GM18526 (cell line): ENCODE data around the gene FAM170B.

Experiments
- POLR2A ChIP-seq: IDR thresholded peaks from 3 replicates; pipeline ENCODE4 v1.6.1; 2011; ENCODE audit not compliant: insufficient read length; ENCODE audit errors: extremely low read depth

FAM170B gene

DNA sequence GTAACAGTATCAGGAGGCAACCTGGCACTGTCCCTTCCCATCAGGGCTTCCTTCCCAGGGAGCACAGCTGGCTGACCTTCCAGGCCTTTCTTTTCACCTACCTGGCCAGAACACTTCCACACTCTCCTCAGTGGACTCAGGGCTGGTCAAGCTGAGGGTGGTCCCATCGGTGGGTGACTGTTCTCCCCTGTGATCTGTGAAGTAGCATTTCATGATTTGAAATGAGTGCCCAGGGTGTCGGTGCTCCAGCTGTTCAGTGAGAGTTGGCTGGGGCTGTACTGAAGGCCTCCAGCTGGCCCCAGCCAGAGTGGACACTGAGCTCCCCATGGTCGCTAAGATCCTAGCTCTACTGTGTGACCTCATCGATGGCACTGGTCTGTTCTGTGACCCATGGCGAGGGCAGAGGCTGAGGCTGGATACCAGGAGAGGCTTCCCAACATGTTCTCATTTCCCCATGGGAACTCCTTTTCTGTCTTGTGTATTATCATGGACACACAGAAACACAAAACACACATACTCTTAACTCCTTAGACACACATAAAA, at the start of gene FAM170B:
TSS of gene FAM170B (minus strand) at position 316 of the 543 bp plus-strand sequence. CDS start at position 213, 103 bp downstream.
- no peak for TF ChIP-seq POLR2A

DNA sequence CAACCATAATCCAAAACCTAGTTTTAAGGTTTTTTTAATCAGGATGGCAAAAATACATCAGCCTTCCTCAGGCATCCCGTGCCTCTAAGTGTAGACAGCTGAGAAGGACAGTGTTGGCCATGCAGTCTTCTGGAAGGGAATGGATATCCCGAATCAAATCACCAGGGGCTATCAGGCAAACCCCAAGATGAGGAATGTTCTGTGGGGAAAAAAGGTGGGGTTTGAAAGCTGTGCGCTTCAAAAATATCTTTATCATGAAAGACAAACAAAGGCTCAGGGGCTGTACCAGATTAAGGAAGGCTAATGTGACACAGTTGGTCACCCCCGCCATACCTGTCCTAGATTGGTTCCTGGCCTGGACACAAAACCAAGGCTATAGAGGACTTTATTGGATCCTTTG, 49.0 kb upstream of the FAM170B start:
- TF ChIP-seq POLR2A: no peak

DNA sequence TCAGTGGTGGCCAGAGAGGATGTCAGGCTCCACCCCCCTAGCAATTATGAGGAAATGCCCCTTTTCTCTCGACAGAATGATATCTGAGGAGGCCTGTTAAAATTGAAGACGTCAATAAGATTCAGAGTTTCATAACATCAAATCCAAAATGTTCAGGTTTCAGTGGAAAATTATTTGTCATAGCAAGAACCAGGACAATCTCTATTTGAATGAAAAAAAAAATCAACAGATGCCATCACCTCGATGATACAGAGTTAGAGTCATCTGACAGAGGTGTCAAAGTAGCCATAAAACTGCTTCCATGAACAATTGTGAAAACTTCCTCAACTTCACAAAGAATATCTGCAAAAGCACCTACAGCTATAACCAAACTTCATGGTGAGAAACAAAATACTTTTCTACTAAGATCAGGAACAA, 46.6 kb upstream of the FAM170B start:
- no peak for TF ChIP-seq POLR2A

DNA sequence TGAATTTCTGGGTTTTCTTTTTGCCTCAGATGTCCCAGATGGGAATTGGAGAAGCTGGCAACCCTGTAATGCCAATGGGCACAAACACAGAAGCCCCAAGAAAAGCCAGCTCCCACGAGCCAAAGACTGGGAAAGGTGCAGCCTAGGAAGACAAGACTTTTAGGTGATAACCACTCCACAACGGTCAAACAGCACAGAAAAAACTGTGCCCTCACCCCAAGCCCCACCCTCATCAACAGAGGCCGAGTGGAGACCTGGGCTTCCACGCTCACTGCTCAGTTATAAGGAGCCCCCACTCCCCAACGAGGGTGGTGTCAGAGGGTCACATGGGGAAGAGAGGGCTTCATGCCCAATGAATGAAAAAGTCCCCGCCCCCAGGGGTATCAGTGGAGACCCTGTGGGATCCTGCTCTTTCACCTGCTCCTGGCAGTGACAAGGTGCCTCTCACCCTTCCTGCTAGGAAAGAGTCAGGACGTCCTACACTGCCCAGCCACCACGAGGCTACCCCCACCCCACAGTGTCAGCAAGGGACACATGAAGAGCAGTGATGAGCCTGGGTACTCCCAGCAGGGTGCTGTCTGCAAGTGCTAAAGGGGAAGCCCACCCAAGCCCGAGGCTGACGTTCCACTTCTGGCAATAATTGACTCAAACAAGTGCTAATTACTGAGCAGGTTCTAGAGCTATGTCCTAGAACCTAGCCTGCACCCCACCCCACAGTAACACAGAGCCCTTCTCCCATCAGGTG, 46.0 kb upstream of the FAM170B start:
- TF ChIP-seq POLR2A: no peak

DNA sequence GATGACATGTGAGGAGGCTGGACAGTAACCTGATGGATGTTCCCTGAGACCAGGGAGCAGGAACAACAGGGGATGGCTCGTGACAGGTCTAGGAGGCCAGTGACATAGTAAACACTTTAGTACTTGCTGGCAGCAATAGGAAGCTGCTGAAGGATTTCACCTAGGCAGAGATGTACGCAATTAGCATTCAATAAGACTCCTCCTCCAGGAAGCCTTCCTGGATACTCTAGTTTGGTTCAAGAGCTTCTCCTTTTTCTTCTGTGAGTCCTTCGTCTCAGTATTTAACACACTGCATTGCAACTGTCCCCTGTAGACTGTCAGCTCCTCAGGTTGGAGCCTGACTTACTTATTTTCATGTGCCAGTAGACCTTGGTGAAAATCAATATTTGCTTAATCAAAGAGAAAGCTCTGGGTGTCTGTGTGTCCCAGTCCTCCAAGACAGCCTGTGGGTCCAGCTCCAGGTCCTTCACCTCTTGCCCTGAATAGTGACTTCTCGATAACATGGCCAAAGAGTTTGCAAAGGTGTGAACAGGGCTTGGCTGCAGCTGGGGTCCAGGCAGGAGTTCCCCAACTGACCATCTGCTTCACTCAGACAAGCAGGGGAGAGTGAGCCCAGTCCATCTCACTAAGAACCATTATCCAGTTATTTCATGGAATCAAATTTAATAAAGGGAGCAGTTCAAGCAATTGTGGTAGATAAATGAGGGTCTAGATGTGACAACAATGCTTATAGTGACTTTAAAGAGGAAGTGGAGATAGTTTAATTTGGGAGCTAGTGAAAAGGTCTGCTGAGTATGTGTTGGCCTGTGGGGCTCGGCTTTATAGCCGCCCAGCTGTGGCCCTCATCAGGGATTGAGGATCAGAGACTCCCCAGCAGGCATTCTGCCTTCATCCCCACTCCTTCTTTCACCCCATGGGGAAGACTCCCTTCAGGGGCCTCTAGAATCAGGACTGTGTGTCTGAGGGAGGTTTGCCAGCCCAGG, 45.0 kb upstream of the FAM170B start:
- TF ChIP-seq POLR2A: no peak

DNA sequence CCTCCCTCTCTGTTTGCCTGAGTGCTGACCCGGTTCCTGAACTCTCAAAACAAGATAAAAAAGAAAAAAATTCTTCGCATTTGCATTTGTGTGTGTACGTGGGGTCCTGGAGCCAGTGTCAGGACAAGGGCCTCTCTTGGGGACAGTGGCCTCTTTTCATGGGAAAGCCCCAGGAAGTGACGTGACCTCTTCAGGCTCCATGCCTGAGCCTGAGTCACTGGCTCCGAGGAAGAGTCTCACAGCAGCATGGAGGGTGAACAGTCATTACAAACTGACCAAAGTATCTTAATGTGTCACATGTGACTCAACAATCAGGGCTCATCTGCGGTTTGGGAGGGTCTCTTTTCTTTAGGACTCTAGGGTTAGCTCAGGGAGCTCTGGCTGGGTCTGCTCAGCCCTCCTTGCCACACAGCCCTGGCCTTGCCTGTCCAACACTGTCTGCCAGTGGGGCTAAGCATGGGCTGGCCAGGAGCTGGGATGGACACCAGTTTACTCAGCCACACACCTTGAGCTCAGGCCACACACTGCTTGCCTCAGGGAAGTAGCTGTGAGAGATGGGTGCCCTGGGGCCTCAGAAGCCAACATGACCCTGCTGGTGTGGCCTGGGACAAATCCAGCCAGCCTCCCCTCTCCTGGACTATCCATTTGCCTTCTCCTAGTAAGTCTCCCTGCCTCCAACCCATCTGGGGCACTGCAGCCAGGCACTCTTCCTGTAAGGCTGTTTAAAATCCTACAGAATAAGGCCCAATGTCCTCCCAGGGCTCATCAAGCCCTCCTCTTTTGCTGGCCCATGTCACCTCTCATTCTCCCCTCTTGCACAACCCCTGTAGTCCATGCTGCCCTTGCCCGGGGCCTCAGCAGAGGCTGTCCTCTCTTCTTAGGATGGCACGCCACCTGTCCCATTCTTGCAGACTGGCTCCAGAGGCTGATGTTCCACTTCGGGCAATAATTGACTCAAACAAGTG, 43.9 kb upstream of the FAM170B start:
- no peak for TF ChIP-seq POLR2A

DNA sequence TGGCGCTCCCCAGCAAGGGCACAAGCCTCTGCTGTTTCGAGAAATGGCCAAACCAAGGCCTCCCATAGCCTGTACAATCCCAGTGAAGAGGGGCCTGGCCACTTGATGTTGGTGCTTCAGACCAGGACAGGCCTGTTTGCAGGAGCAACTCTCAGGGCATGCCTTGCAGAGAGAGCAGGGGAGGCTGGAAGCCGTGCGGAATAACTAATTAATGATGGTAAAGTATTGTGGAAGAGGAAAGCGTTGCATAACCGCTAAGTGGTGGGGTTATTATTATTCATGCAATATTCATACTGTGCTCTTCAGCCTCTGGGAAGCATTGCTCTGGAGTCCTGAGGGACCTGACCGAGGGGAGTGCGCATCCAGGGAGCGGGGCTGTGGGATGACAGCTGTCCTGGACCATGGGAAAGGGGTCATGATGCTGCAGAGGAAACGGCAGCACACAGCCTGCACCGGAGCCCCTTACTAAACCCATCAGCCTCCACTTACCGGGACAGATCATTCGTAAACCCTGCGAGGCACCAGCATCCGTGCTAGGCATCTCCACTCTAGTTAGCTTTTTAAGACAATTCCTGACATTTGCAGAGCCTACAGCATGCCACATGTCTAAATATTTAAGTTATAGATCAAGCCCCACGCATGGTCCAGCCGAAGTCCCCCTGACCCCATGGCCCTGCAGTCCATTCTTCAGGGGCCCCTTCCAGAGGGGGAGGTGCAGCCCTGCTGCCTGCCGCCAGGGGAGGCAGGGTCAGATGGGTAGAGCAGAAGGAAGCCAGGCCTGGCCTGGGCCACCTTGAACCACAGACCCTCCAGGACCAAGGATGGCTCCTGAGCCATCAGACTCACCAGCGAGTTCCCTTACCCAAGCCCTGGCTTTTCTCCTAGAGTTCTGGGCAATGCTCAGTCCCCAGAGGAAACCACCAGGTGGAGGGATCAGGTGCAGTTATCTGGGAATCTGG, 42.8 kb upstream of the FAM170B start:
- TF ChIP-seq POLR2A: no peak

DNA sequence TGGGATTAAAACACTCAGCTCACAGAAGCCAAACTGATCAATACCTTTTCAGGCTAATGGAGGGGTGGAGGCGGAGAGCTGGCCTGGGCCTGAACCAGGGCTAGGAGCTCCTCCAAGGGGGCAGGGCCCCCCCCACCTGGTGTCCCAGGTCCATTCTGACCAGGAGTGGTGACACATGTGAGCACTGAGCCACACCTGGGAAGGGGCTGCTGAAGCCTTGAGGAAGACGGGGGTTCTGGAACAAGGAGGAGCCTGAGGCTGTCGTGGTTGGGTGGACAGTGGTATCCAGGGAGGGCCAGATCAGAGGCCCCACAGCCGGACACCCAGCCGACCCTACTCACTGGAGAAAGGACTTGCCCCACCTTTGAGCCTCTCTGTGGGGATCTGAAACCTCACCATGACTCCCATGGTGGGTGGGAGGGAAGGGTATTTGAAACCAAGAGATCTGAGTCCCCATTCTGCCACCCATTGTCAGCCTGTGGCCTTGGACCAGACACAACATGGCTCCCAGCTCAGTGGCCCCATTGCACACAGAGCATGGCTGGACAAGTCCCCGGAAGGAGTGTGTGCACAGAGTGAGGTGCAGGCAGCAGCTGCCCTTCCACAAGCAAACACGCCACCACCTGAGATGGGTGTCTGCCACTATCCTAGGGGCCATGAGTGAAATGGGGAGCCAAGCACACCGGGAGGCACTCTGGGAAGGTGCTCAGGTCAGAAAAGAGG, 41.9 kb upstream of the FAM170B start:
- no peak for TF ChIP-seq POLR2A

DNA sequence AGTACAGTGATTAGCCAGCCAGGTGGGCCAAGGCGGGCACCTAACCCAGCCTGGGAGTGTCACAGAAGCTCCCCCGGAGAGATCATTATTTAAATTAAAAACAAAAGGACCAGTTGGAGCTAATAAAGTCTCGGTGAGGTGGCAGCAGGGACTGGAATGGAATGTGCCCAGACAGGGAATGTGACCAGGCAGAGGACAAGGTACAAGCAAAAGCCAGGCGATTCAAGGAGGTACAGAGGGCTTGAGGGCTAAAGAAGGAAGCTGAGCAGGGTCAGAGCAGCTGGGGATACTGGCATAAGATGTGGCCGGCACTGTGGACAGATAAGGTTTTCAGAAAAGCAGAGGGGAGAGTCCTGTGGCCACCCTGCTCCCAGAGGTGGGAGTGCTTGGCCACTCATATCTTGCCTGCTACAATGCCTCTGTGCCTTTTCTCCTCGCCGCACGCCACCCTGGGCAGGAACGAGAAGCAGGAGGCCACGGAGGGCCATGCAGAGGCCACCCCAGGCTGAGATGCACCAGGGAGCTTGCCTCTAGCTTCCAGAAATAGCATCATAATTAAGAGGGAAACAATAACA, 41.2 kb upstream of the FAM170B start:
- TF ChIP-seq POLR2A: no peak

DNA sequence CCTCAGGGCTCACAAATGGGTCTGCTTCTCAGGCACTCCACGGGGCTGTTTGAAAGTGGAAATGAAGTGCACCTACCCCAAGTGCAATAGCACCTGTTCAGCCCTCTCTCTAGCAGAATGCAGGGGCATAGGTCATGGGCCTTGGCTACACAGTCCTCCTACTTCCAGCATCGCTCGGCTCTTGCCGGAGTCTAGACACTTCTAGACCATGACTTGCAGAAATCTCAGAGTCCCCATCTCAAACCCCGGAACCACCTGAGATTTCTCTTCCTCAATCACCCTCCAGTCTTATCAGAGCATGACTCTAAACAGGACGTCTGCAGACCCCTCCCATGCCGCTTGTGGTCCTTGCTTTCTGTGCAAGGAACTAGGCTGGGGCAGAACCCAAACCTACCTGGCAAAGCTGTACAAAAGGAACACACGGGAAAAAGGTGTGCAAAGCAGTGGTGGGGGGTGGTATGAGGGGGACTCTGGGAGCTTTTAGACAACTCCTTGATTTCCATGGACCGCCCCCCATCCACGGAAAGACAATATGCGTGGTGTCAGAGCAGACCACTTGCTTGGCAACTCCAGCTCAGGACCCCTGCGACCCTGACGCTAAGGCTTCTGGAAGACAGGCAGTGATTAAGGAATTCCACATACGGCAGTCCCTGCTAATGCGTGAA, 40.6 kb upstream of the FAM170B start:
- TF ChIP-seq POLR2A: no peak

DNA sequence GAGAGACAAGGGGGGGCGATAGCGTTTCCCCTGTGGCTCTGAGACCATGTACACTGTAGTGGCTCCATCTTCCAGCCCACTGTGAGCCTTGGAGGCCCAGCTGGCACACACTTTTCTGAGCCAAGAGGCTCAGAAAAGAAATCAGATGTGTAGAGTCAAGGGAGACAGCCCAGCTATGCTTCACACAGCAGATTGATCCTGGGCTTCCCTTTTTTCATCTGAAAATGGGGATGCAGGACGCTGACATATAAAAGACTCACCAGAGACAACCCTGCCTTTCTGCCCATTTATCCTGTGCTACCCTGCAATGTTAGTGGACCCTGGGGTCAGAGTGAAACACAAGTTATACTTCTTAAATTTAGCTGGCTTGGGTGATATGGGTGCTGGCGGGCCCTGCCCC, 40.0 kb upstream of the FAM170B start:
- no peak for TF ChIP-seq POLR2A

DNA sequence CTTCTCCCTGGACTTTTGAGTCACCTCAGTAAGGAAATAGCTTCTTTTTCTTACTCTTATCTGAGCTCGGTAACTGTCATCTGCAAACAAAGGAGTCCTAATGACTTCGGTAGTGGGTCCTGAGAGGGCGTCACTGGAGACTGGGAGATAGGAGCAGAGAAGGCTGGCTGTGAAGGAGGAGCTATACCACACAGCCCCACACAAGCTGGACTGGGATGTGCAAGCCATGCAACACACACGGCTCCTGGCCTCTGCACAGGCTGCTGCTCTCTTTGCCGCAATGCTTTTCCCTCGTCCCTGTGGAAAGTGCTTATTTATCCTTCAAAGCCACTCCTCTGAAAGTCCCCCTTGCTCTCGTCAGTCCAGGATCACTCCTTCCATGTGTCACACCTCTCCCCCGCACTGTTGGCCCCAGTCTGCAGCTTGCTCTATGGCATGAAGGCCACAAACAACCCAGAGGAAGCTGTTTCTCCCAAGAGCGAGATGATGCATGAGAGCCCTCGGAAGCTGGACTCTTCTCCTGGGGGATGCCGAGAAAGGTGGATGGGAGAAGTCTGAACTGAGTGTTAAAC, 39.5 kb upstream of the FAM170B start:
- TF ChIP-seq POLR2A: no peak
